Measurements from ENCODE around the gene KCNN2. TPM values are rescaled to one million over a fixed set of nuclear protein-coding genes. Genes with fewer than 3 reads are reported as not detected.
A peak's percentile ranks its signal among the peaks of the same experiment; 100 is the strongest.

Gene KCNN2
- total and polyA plus RNA-seq, 2 donors (not counting 1 experiment from before 2014, with no cell fraction given): 0.08 to 0.50 TPM

GRCh38 chr5:114438471-114438870 lies 76.6 kb downstream of the KCNN2 start:
- Histone ChIP-seq H3K4me2 (ENCODE audit: extremely low read depth, insufficient read depth, low read length) (no peak overlapping the region), H3K9ac (ENCODE audit: insufficient read depth, low read length) (no peak overlapping the region), H3K4me1 (ENCODE audit: control insufficient read depth, extremely low read depth, insufficient read depth, low read length) (no peaks in the 10 kb centered on the region), H3K36me3 (ENCODE audit: control insufficient read depth, insufficient read depth, low read length) (no peaks in the 10 kb centered on the region), H3K27me3 (ENCODE audit: control insufficient read depth, insufficient read depth, low read length) (no peaks in the 10 kb centered on the region), H3K79me2 (ENCODE audit: control insufficient read depth, insufficient read depth, low read length) (no peaks in the 10 kb centered on the region), H4K20me1 (ENCODE audit: control insufficient read depth, extremely low read depth, insufficient read depth, low read length) (no peaks in the 10 kb centered on the region), H3K9me3 (ENCODE audit: control insufficient read depth, insufficient read depth, low read depth, low read length) (no peaks in the 10 kb centered on the region), H3K4me3 (replicated peaks in 1 of 4; ENCODE audit: control extremely low read depth in 1 of 4, insufficient read depth in 1 of 4, low read depth in 3 of 4, low read length in 4 of 4) (no peak overlapping the region), H3K27ac (ENCODE audit: insufficient read depth, low read length) (no peak overlapping the region), H2AFZ (ENCODE audit: low read length) (no peak overlapping the region)
- no peak for DNase-seq (ENCODE audit: low read depth in 2 of 2)
- TF ChIP-seq EZH2 (IDR thresholded peaks at IDR 0.05; ENCODE audit: low read length, missing control alignments): no peak
- TF ChIP-seq CTCF (conservative IDR thresholded peaks at IDR 0.05 in 1 of 2, IDR thresholded peaks at IDR 0.05 in 1 of 2; ENCODE audit: low read depth in 1 of 2, low read length in 2 of 2): no peak

- no peaks in the 10 kb centered on the region for H3K4me1 ChIP-seq (ENCODE audit: control insufficient read depth, extremely low read depth, insufficient read depth, low read length)
- H3K79me2 ChIP-seq (ENCODE audit: control insufficient read depth, insufficient read depth, low read length): no peaks in the 10 kb centered on the region
- no peaks in the 10 kb centered on the region for H4K20me1 ChIP-seq (ENCODE audit: control insufficient read depth, extremely low read depth, insufficient read depth, low read length)
- no peak overlapping the region for H3K4me2 ChIP-seq (ENCODE audit: extremely low read depth, insufficient read depth, low read length)
- no peaks in the 10 kb centered on the region for H3K27me3 ChIP-seq (ENCODE audit: control insufficient read depth, insufficient read depth, low read length)
- H3K36me3 ChIP-seq (ENCODE audit: control insufficient read depth, insufficient read depth, low read length): no peaks in the 10 kb centered on the region
- no peak overlapping the region for H2AFZ ChIP-seq (ENCODE audit: low read length)
- no peak overlapping the region for H3K9ac ChIP-seq (ENCODE audit: insufficient read depth, low read length)
- no peak overlapping the region for H3K4me3 ChIP-seq (replicated peaks in 1 of 4; ENCODE audit: control extremely low read depth in 1 of 4, insufficient read depth in 1 of 4, low read depth in 3 of 4, low read length in 4 of 4)
- peak in 1 of 2 donors; percentile 15 for DNase-seq (ENCODE audit: low read depth in 2 of 2)
- TF ChIP-seq CTCF (conservative IDR thresholded peaks at IDR 0.05 in 1 of 2, IDR thresholded peaks at IDR 0.05 in 1 of 2; ENCODE audit: low read depth in 1 of 2, low read length in 2 of 2) (peak; percentile 21 to 45), EZH2 (IDR thresholded peaks at IDR 0.05; ENCODE audit: low read length, missing control alignments) (no peak)
- no peak overlapping the region for H3K27ac ChIP-seq (ENCODE audit: insufficient read depth, low read length)
- H3K9me3 ChIP-seq (ENCODE audit: control insufficient read depth, insufficient read depth, low read depth, low read length): no peaks in the 10 kb centered on the region
These were observed 85.4 kb downstream of the KCNN2 start for GRCh38 chr5:114447084-114447773.

GRCh38 chr5:114448481-114448880 lies 86.6 kb downstream of the KCNN2 start:
- Histone ChIP-seq H3K27me3 (ENCODE audit: control insufficient read depth, insufficient read depth, low read length) (no peaks in the 10 kb centered on the region), H2AFZ (ENCODE audit: low read length) (no peak overlapping the region), H3K9me3 (ENCODE audit: control insufficient read depth, insufficient read depth, low read depth, low read length) (no peaks in the 10 kb centered on the region), H3K4me2 (ENCODE audit: extremely low read depth, insufficient read depth, low read length) (no peak overlapping the region), H3K9ac (ENCODE audit: insufficient read depth, low read length) (no peak overlapping the region), H4K20me1 (ENCODE audit: control insufficient read depth, extremely low read depth, insufficient read depth, low read length) (no peaks in the 10 kb centered on the region), H3K4me3 (replicated peaks in 1 of 4; ENCODE audit: control extremely low read depth in 1 of 4, insufficient read depth in 1 of 4, low read depth in 3 of 4, low read length in 4 of 4) (no peak overlapping the region), H3K79me2 (ENCODE audit: control insufficient read depth, insufficient read depth, low read length) (no peaks in the 10 kb centered on the region), H3K36me3 (ENCODE audit: control insufficient read depth, insufficient read depth, low read length) (no peaks in the 10 kb centered on the region), H3K4me1 (ENCODE audit: control insufficient read depth, extremely low read depth, insufficient read depth, low read length) (no peaks in the 10 kb centered on the region), H3K27ac (ENCODE audit: insufficient read depth, low read length) (no peak overlapping the region)
- no peak for DNase-seq (ENCODE audit: low read depth in 2 of 2)
- TF ChIP-seq CTCF (conservative IDR thresholded peaks at IDR 0.05 in 1 of 2, IDR thresholded peaks at IDR 0.05 in 1 of 2; ENCODE audit: low read depth in 1 of 2, low read length in 2 of 2) (no peak), EZH2 (IDR thresholded peaks at IDR 0.05; ENCODE audit: low read length, missing control alignments) (no peak)

Measured in fibroblast of lung (primary cell).